Right cardiac atrium (tissue), 5 donors: ENCODE data around the gene DNAJB5. TPM values are rescaled to one million over a fixed set of nuclear protein-coding genes. Genes with fewer than 3 reads are reported as not detected.
"Not testable (repeated sequence)": the region's sequence is repeated elsewhere in the genome, so short reads cannot be mapped to it uniquely, and the experiment has no call there.

ENCODE experiments used
- ATAC-seq, 2 donors: fragments of 200-7000 bp; cut with Tn5 transposase; one replicate each; pipeline versions ENCODE4 v1.8.0 to v1.9.1; 2020; ENCODE audit warnings: moderate library complexity in 2 of 2, mild to moderate bottlenecking in 1 of 2
- DNase-seq, 3 donors: peaks; one replicate each; pipeline ENCODE4 v3.0.0-alpha.2; 2020
- H3K27ac ChIP-seq: one replicate; pipeline ENCODE4 v1.5.1; 2013; ENCODE audit warnings: mild to moderate bottlenecking, low read length, control low read depth, moderate library complexity
- H3K27me3 ChIP-seq: one replicate; pipeline ENCODE4 v1.6.1; 2013; ENCODE audit not compliant: control insufficient read depth, insufficient read depth
- H3K4me1 ChIP-seq: one replicate; pipeline ENCODE4 v1.6.1; 2013; ENCODE audit warnings: low read length; ENCODE audit not compliant: control insufficient read depth, insufficient read depth
- H3K4me3 ChIP-seq: one replicate; pipeline ENCODE4 v1.5.1; 2013; ENCODE audit warnings: low read length, control low read depth
- H3K9me3 ChIP-seq: one replicate; pipeline ENCODE4 v1.6.1; 2013; ENCODE audit warnings: low read length; ENCODE audit not compliant: control insufficient read depth
- WGBS: extraction: QIAGEN DNeasy Blood & Tissue Kit; methylation state at CpG from one replicate; pipeline ENCODE4 v1.1.7; 2013; 5-methylcytosine and 5-hydroxymethylcytosine counted together
- intact Hi-C, 4 donors: fragments of 100-400 bp; cut with DNase I; formaldehyde crosslinking; loops; one replicate each; pipeline versions ENCODE4 v1.11.0 to v1.14.0; 2022 to 2023
- polyA plus RNA-seq: library from polyadenylated mRNA; stranded (reverse); fragments of 200-250 nt; gene quantifications from one replicate; pipeline ENCODE4 v1.2.3, GENCODE V29; 2013
- total RNA-seq, 4 donors: library from RNA; stranded (reverse); fragmentation: NEBNext Ultra II Directional; extraction: Animal tissue kit (Norgen Biotek cat#: 25700); gene quantifications; one replicate each; pipeline ENCODE4 v1.2.1, GENCODE V29; 2021
- donor health status: healthy with polysubstance abuse.
- donor health status: DM: no; HTN: yes; CAD: no.
- donor health status: DM: no; HTN: no; CAD: no.
- donor health status: DM: no; HTN: yes; CAD: no; lungs with severe emphysema.
- donor health status: DM: yes; HTN: yes; CAD: no.

DNAJB5 gene
- total and polyA plus RNA-seq, 5 donors, result 37.8 to 75.7 (median 59.5) TPM

GRCh38 chr9:35001285-35001677 is 11.7 kb downstream of the DNAJB5 start:
- intact Hi-C loops, result loop anchor here in 1 of 4 donors (10.0 kb wide), 1 partner anchor 64 kb away; no protein-coding TSS in a partner anchor
- DNase-seq (no peak), ATAC-seq (no peak)
- 76% methylated on average over 2 of the region's 2 CpGs for WGBS
- Histone ChIP-seq H3K9me3 (no peaks in the 10 kb centered on the region), H3K4me1 (peaks cover 2% of the 10 kb centered on the region), H3K4me3 (no peak overlapping the region), H3K27me3 (no peaks in the 10 kb centered on the region), H3K27ac (no peak overlapping the region)

- ATAC-seq (no peak), DNase-seq (no peak)
- intact Hi-C loops, result loop anchor here in 1 of 4 donors (10.0 kb wide), 1 partner anchor 63 kb away; no protein-coding TSS in a partner anchor
- Histone ChIP-seq H3K27me3 (no peaks in the 10 kb centered on the region), H3K4me3 (no peak overlapping the region), H3K9me3 (no peaks in the 10 kb centered on the region), H3K27ac (no peak overlapping the region), H3K4me1 (peaks cover 2% of the 10 kb centered on the region)
- 96% methylated on average over 2 of the region's 2 CpGs for WGBS
Observed at GRCh38 chr9:35001803-35002502, 12.4 kb downstream of the DNAJB5 start.

GRCh38 chr9:35002623-35003022 is 13.1 kb downstream of the DNAJB5 start:
- DNase-seq (no peak), ATAC-seq (no peak)
- intact Hi-C loops, result loop anchor here in 1 of 4 donors (10.0 kb wide), 1 partner anchor 62 kb away; no protein-coding TSS in a partner anchor
- Histone ChIP-seq H3K4me1 (no peaks in the 10 kb centered on the region), H3K27me3 (no peaks in the 10 kb centered on the region), H3K9me3 (no peaks in the 10 kb centered on the region), H3K27ac (no peak overlapping the region), H3K4me3 (no peak overlapping the region)

- not testable (repeated sequence) for H3K27ac ChIP-seq, ATAC-seq, H3K9me3 ChIP-seq, DNase-seq, H3K4me1 ChIP-seq, H3K4me3 ChIP-seq, H3K27me3 ChIP-seq
- intact Hi-C loops, result loop anchor here in 1 of 4 donors (10.0 kb wide), 1 partner anchor 61 kb away; no protein-coding TSS in a partner anchor
- WGBS, result 82% methylated on average over 14 of the region's 14 CpGs
Observed at GRCh38 chr9:35004299-35004698, 14.8 kb downstream of the DNAJB5 start.

GRCh38 chr9:35010351-35010958 is 20.9 kb downstream of the DNAJB5 start:
- WGBS, result 95% methylated on average over 3 of the region's 3 CpGs
- no peaks in the 10 kb centered on the region for H3K27me3 ChIP-seq
- H3K27ac ChIP-seq, result no peak overlapping the region
- ATAC-seq, result no peak
- no peak overlapping the region for H3K4me3 ChIP-seq
- DNase-seq, result no peak
- intact Hi-C loops, result no loop called here
- H3K9me3 ChIP-seq, result peaks cover 2% of the 10 kb centered on the region
- no peaks in the 10 kb centered on the region for H3K4me1 ChIP-seq

GRCh38 chr9:35014517-35014916 is 25.0 kb downstream of the DNAJB5 start:
- intact Hi-C loops, result no loop called here
- Histone ChIP-seq H3K4me3 (no peak overlapping the region), H3K27ac (no peak overlapping the region), H3K27me3 (no peaks in the 10 kb centered on the region), H3K4me1 (no peaks in the 10 kb centered on the region), H3K9me3 (peaks cover 2% of the 10 kb centered on the region)
- 70% methylated on average over 2 of the region's 2 CpGs for WGBS
- no peak for ATAC-seq
- DNase-seq, result no peak

- H3K4me3 ChIP-seq, H3K9me3 ChIP-seq, H3K27ac ChIP-seq, H3K27me3 ChIP-seq, H3K4me1 ChIP-seq, DNase-seq, ATAC-seq, intact Hi-C loops: not testable (repeated sequence)
- 43% methylated on average over 5 of the region's 5 CpGs for WGBS
Observed at GRCh38 chr9:35023443-35023842, 33.9 kb downstream of the DNAJB5 start.

GRCh38 chr9:35026671-35027070 is 37.1 kb downstream of the DNAJB5 start:
- ATAC-seq (peak in 1 of 2 donors; percentile 55), DNase-seq (no peak)
- peaks cover 2% of the 10 kb centered on the region for H3K4me1 ChIP-seq
- intact Hi-C loops, result no loop called here
- H3K27ac ChIP-seq, result peak overlapping the region; percentile 72
- 47% methylated on average over 3 of the region's 3 CpGs for WGBS
- no peak overlapping the region for H3K4me3 ChIP-seq
- no peaks in the 10 kb centered on the region for H3K27me3 ChIP-seq
- H3K9me3 ChIP-seq, result no peaks in the 10 kb centered on the region

GRCh38 chr9:35027374-35027773 is 37.8 kb downstream of the DNAJB5 start:
- H3K27me3 ChIP-seq, result no peaks in the 10 kb centered on the region
- H3K27ac ChIP-seq, result no peak overlapping the region
- no peak for ATAC-seq
- H3K4me1 ChIP-seq, result peaks cover 2% of the 10 kb centered on the region
- WGBS, result 80% methylated on average over 1 of the region's 1 CpG
- no peak overlapping the region for H3K4me3 ChIP-seq
- intact Hi-C loops, result no loop called here
- no peaks in the 10 kb centered on the region for H3K9me3 ChIP-seq
- no peak for DNase-seq

GRCh38 chr9:35027860-35028259 is 38.3 kb downstream of the DNAJB5 start:
- intact Hi-C loops, result no loop called here
- H3K27me3 ChIP-seq, result no peaks in the 10 kb centered on the region
- H3K4me1 ChIP-seq, result peaks cover 2% of the 10 kb centered on the region
- DNase-seq (no peak), ATAC-seq (no peak)
- no peak overlapping the region for H3K27ac ChIP-seq
- H3K9me3 ChIP-seq, result no peaks in the 10 kb centered on the region
- H3K4me3 ChIP-seq, result no peak overlapping the region
- WGBS, result 59% methylated on average over 1 of the region's 1 CpG

- ATAC-seq, result peak in 1 of 2 donors; percentile 15
- Histone ChIP-seq H3K4me1 (peaks cover 2% of the 10 kb centered on the region), H3K9me3 (no peaks in the 10 kb centered on the region), H3K27ac (no peak overlapping the region), H3K4me3 (no peak overlapping the region), H3K27me3 (no peaks in the 10 kb centered on the region)
- DNase-seq, result no peak
- intact Hi-C loops, result no loop called here
Observed at GRCh38 chr9:35028341-35028740, 38.8 kb downstream of the DNAJB5 start.
